Sciatic nerve (tissue), 1 donor: ENCODE data around the gene OR6F1. TPM values are rescaled to one million over a fixed set of nuclear protein-coding genes. Genes with fewer than 3 reads are reported as not detected.

Experiments
- total RNA-seq: library from RNA; stranded (reverse); fragmentation: NEBNext Ultra II Directional; extraction: Animal tissue kit (Norgen Biotek cat#: 25700); gene quantifications from one replicate; pipeline ENCODE4 v1.2.1, GENCODE V29; 2021
- donor health status: DM: no; HTN: no; CAD: no.

OR6F1 gene
- total RNA-seq, 1 donor from 2014 or later = not detected

Other genes starting within 250 kb of the OR6F1 start
- not detected for gene OR2C3, start 180.2 kb downstream of the OR6F1 start, total RNA-seq
- 1.2 TPM for gene GCSAML, start 167.5 kb downstream of the OR6F1 start, total RNA-seq
- not detected for gene OR2G2, start 128.3 kb downstream of the OR6F1 start, total RNA-seq
- gene OR2G3, start 111.1 kb downstream of the OR6F1 start, total RNA-seq = not detected
- gene OR13G1, start 36.9 kb downstream of the OR6F1 start, total RNA-seq = not detected
- gene OR14K1, start 22.0 kb upstream of the OR6F1 start, total RNA-seq = not detected
- gene OR14A2, start 31.5 kb upstream of the OR6F1 start, total RNA-seq = not detected
- not detected for gene OR1C1, start 43.9 kb upstream of the OR6F1 start, total RNA-seq
- not detected for gene OR14A16, start 107.5 kb upstream of the OR6F1 start, total RNA-seq
- not detected for gene OR11L1, start 125.2 kb upstream of the OR6F1 start, total RNA-seq
- gene TRIM58, start 140.5 kb upstream of the OR6F1 start, total RNA-seq = 22.9 TPM
- gene OR2W3, start 178.9 kb upstream of the OR6F1 start, total RNA-seq = 6.3 TPM
- 0.40 TPM for gene OR2T8, start 203.6 kb upstream of the OR6F1 start, total RNA-seq
- gene OR2AJ1, start 208.2 kb upstream of the OR6F1 start, total RNA-seq = 0.22 TPM
- 0.53 TPM for gene OR2L8, start 232.2 kb upstream of the OR6F1 start, total RNA-seq
- not detected for gene OR2AK2, start 248.6 kb upstream of the OR6F1 start, total RNA-seq